CD4-positive, alpha-beta T cell (primary cell): ENCODE data around the gene JARID2. TPM values are rescaled to one million over a fixed set of nuclear protein-coding genes. Genes with fewer than 3 reads are reported as not detected.
A peak's percentile ranks its signal among the peaks of the same experiment; 100 is the strongest.

ENCODE experiments used
- ATAC-seq: fragments of 200-7000 bp; cut with Tn5 transposase; one replicate; pipeline ENCODE4 v1.10.0; 2022; ENCODE audit warnings: mild to moderate bottlenecking; ENCODE audit not compliant: poor library complexity
- CTCF ChIA-PET: fragments of 350-600 bp; sonication (Branson Sonifier 250); formaldehyde crosslinking; loops from one replicate; lab custom pipeline; 2021; ENCODE audit warnings: antibody characterized with exemption, inconsistent platforms; lab: Charles Lee
- POLR2A ChIA-PET: fragments of 350-600 bp; sonication (Branson Sonifier 250); formaldehyde crosslinking; loops from one replicate; lab custom pipeline; 2021; ENCODE audit warnings: antibody characterized with exemption, inconsistent platforms; lab: Charles Lee
- DNase-seq, 14 experiments: peaks; one replicate each; pipeline ENCODE4 v3.0.0-alpha.2; 2013 to 2020; ENCODE audit warnings: mixed read lengths in 2 of 14
- H3K27ac ChIP-seq, 2 donors: one replicate each; pipeline versions ENCODE4 v1.5.1 to v1.7.0; 2013; ENCODE audit warnings: low read length in 2 of 2, low read depth in 1 of 2, mild to moderate bottlenecking in 1 of 2
- H3K27me3 ChIP-seq, 2 experiments: 1 replicate in 1 of 2; 2 replicates in 1 of 2; pipeline versions ENCODE4 v1.6.1 to v1.7.0; 2013; ENCODE audit warnings: low read length in 2 of 2, control low read depth in 1 of 2, mild to moderate bottlenecking in 1 of 2, moderate library complexity in 1 of 2; ENCODE audit not compliant: insufficient read depth in 2 of 2, control insufficient read depth in 1 of 2
- H3K36me3 ChIP-seq: one replicate; pipeline ENCODE4 v1.6.1; 2013; ENCODE audit warnings: low read length, control low read depth; ENCODE audit not compliant: insufficient read depth
- H3K4me1 ChIP-seq: one replicate; pipeline ENCODE4 v1.6.1; 2013; ENCODE audit warnings: low read length, control low read depth; ENCODE audit not compliant: insufficient read depth
- H3K4me3 ChIP-seq: one replicate; pipeline ENCODE4 v1.5.1; 2013; ENCODE audit warnings: mild to moderate bottlenecking, low read length, moderate library complexity
- H3K9me3 ChIP-seq, 2 experiments: 1 replicate in 1 of 2; 2 replicates in 1 of 2; pipeline versions ENCODE4 v1.6.1 to v1.7.0; 2013; ENCODE audit warnings: low read length in 2 of 2, mild to moderate bottlenecking in 2 of 2, control low read depth in 1 of 2, moderate library complexity in 1 of 2; ENCODE audit not compliant: control insufficient read depth in 1 of 2, insufficient read depth in 1 of 2
- H3K27ac Mint-ChIP-seq: one replicate; pipeline ENCODE4 v1.8.0; 2020; ENCODE audit warnings: mixed read lengths
- H3K27me3 Mint-ChIP-seq: one replicate; pipeline ENCODE4 v1.8.0; 2021; ENCODE audit warnings: mixed read lengths
- H3K36me3 Mint-ChIP-seq: one replicate; pipeline ENCODE4 v1.8.0; 2021; ENCODE audit warnings: low read depth, mixed read lengths
- H3K4me1 Mint-ChIP-seq: one replicate; pipeline ENCODE4 v1.8.0; 2021; ENCODE audit warnings: low read depth, mixed read lengths
- H3K4me3 Mint-ChIP-seq: one replicate; pipeline ENCODE4 v1.8.0; 2020; ENCODE audit warnings: mild to moderate bottlenecking, mixed read lengths
- H3K9me3 Mint-ChIP-seq: one replicate; pipeline ENCODE4 v1.8.0; 2020; ENCODE audit warnings: mixed read lengths
- intact Hi-C, 2 experiments: fragments of 100-400 bp; cut with DNase I in 1 of 2; cut with micrococcal nuclease in 1 of 2; formaldehyde crosslinking; loops; one replicate each; pipeline versions ENCODE4 v1.15.1 to v1.9.0; 2023 to 2025; cut with DNase I, micrococcal nuclease
- total RNA-seq, 174 experiments: library from RNA in 2 of 174; stranded (reverse) in 2 of 174; gene quantifications; one replicate each; pipeline ENCODE4 v1.2.3 and lab custom pipeline; 2021 to 2026
- TF ChIP-seq, protein P1 (sequence below): fragments of 200-600 bp; IDR thresholded peaks from one replicate; pipeline ENCODE4 v1.8.0; 2022; ENCODE audit warnings: antibody characterized with exemption, mild to moderate bottlenecking

The JARID2 gene
- total RNA-seq, 2 experiments from 2014 or later: 32.0 to 33.0 TPM

GRCh38 chr6:15359335-15359862 is 113.5 kb downstream of the JARID2 start:
- POLR2A ChIA-PET: no interaction called here
- Histone ChIP-seq H3K27me3 (no peaks in the 10 kb centered on the region), H3K4me3 (no peak overlapping the region), H3K9me3 (no peaks in the 10 kb centered on the region), H3K4me1 (peaks cover 9% of the 10 kb centered on the region), H3K36me3 (no peaks in the 10 kb centered on the region), H3K27ac (no peak overlapping the region)
- DNase-seq: no peak
- intact Hi-C loops: no loop called here
- H3K27ac Mint-ChIP-seq: peak overlapping the region; percentile 4
- no peak overlapping the region for H3K4me3 Mint-ChIP-seq
- peaks cover 42% of the 10 kb centered on the region for H3K4me1 Mint-ChIP-seq
- ATAC-seq: no peak
- no peaks in the 10 kb centered on the region for H3K36me3 Mint-ChIP-seq
- no peaks in the 10 kb centered on the region for H3K27me3 Mint-ChIP-seq
- CTCF ChIA-PET: no interaction called here
- H3K9me3 Mint-ChIP-seq: no peaks in the 10 kb centered on the region
- TF ChIP-seq, protein P1, sequence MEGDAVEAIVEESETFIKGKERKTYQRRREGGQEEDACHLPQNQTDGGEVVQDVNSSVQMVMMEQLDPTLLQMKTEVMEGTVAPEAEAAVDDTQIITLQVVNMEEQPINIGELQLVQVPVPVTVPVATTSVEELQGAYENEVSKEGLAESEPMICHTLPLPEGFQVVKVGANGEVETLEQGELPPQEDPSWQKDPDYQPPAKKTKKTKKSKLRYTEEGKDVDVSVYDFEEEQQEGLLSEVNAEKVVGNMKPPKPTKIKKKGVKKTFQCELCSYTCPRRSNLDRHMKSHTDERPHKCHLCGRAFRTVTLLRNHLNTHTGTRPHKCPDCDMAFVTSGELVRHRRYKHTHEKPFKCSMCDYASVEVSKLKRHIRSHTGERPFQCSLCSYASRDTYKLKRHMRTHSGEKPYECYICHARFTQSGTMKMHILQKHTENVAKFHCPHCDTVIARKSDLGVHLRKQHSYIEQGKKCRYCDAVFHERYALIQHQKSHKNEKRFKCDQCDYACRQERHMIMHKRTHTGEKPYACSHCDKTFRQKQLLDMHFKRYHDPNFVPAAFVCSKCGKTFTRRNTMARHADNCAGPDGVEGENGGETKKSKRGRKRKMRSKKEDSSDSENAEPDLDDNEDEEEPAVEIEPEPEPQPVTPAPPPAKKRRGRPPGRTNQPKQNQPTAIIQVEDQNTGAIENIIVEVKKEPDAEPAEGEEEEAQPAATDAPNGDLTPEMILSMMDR: no peak

DNA sequence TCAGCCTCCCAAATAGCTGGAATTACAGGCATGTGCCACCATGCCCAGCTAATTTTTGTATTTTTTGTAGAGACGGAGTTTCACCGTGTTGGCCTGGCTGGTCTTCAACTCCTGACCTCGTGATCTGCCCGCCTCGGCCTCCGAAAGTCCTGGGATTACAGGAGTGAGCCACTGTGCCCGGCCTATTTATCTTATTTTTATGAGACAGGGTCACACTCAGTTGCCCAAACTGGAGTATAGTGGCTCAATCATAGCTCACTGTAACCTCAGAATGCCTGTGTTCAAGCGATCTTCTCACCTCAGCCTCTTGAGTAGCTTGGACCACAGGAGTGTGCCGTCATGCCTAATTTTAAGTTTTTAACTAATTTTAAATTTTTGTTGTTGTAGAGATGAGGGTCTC is 114.4 kb downstream of the JARID2 start:
- TF ChIP-seq, protein P1: no peak
- POLR2A ChIA-PET: no interaction called here
- no peaks in the 10 kb centered on the region for H3K9me3 ChIP-seq
- no peaks in the 10 kb centered on the region for H3K9me3 Mint-ChIP-seq
- no peak overlapping the region for H3K4me3 ChIP-seq
- intact Hi-C loops: no loop called here
- no peaks in the 10 kb centered on the region for H3K27me3 ChIP-seq
- peaks cover 12% of the 10 kb centered on the region for H3K4me1 ChIP-seq
- H3K4me3 Mint-ChIP-seq: no peak overlapping the region
- ATAC-seq (no peak), DNase-seq (no peak)
- H3K4me1 Mint-ChIP-seq: peaks cover 36% of the 10 kb centered on the region
- no peaks in the 10 kb centered on the region for H3K27me3 Mint-ChIP-seq
- H3K27ac Mint-ChIP-seq: no peak overlapping the region
- H3K36me3 Mint-ChIP-seq: no peaks in the 10 kb centered on the region
- CTCF ChIA-PET: no interaction called here
- no peak overlapping the region for H3K27ac ChIP-seq
- no peaks in the 10 kb centered on the region for H3K36me3 ChIP-seq

DNA sequence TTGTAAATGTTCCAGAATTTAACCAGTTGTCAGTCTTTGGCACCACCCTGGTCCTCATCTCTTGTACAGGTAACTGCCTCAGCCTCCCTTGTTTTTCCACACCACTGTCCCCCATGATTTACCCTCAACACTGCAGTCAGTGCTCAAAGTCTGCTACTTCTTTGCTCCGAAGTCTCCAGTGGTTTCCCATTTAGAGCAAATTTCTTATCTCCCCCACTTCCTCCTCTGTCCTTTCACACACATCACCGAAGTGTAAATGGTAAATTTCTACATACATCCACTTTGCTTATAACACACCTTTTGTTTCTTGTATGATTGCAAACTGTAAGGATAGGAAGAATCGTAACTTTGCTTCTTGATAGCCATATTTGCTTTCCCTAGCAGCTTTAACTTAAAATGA is 115.3 kb downstream of the JARID2 start:
- Mint-ChIP-seq H3K9me3 (no peaks in the 10 kb centered on the region), H3K4me3 (no peak overlapping the region), H3K27ac (no peak overlapping the region), H3K36me3 (no peaks in the 10 kb centered on the region), H3K27me3 (no peaks in the 10 kb centered on the region), H3K4me1 (peaks cover 28% of the 10 kb centered on the region)
- no peak overlapping the region for H3K27ac ChIP-seq
- H3K9me3 ChIP-seq: no peaks in the 10 kb centered on the region
- intact Hi-C loops: no loop called here
- no peak overlapping the region for H3K4me3 ChIP-seq
- DNase-seq (no peak), ATAC-seq (no peak)
- TF ChIP-seq, protein P1: no peak
- H3K36me3 ChIP-seq: no peaks in the 10 kb centered on the region
- CTCF ChIA-PET: no interaction called here
- peaks cover 13% of the 10 kb centered on the region for H3K4me1 ChIP-seq
- no peaks in the 10 kb centered on the region for H3K27me3 ChIP-seq
- POLR2A ChIA-PET: no interaction called here
